Uterus (tissue), 4 donors: Measurements from ENCODE around the gene SMARCA5. TPM values are rescaled to one million over a fixed set of nuclear protein-coding genes. Genes with fewer than 3 reads are reported as not detected.
A peak's percentile ranks its signal among the peaks of the same experiment; 100 is the strongest.

Source experiments
- DNase-seq, 2 donors: peaks; one replicate each; pipeline ENCODE4 v3.0.0-alpha.2; 2019 to 2020
- H3K27ac ChIP-seq, 2 donors: fragments of 200-600 bp; sonication (generic); 1 replicate in 1 of 2; 2 replicates in 1 of 2; pipeline ENCODE4 v1.5.1; 2016 to 2018
- H3K27me3 ChIP-seq, 2 donors: fragments of 200-600 bp; sonication (generic); one replicate each; pipeline ENCODE4 v1.5.1; 2018 to 2019; ENCODE audit warnings: control low read depth in 1 of 2
- H3K36me3 ChIP-seq, 2 donors: fragments of 200-600 bp; sonication (generic); one replicate each; pipeline ENCODE4 v1.5.1; 2019; ENCODE audit warnings: control low read depth in 1 of 2
- H3K4me1 ChIP-seq, 2 donors: fragments of 200-600 bp; sonication (generic); one replicate each; pipeline ENCODE4 v1.5.1; 2018 to 2019; ENCODE audit warnings: control low read depth in 1 of 2
- H3K4me3 ChIP-seq, 2 donors: fragments of 200-600 bp; sonication (generic); 1 replicate in 1 of 2; 2 replicates in 1 of 2; pipeline ENCODE4 v1.5.1; 2018 to 2019; ENCODE audit warnings: mild to moderate bottlenecking in 1 of 2
- H3K9me3 ChIP-seq, 2 donors: fragments of 200-600 bp; sonication (generic); one replicate each; pipeline ENCODE4 v1.5.1; 2019; ENCODE audit warnings: control low read depth in 1 of 2
- POLR2A ChIP-seq, 2 donors: fragments of 450-650 bp; IDR thresholded peaks; one replicate each; pipeline ENCODE4 v1.6.1; 2016; ENCODE audit warnings: antibody characterized with exemption in 2 of 2, mild to moderate bottlenecking in 1 of 2, moderate library complexity in 1 of 2
- intact Hi-C: fragments of 100-400 bp; cut with DNase I; formaldehyde crosslinking; loops from one replicate; pipeline ENCODE4 v1.15.1; 2023; ENCODE audit warnings: low total_unique reads
- total RNA-seq, 4 donors: library from RNA; depleted of rRNA in 3 of 4; stranded (reverse); fragments of >200 nt in 3 of 4; gene quantifications; one replicate each; pipeline versions ENCODE4 v1.1.0 to v1.2.4, GENCODE V29; 2014 to 2023
- TF ChIP-seq, protein P1 (sequence below), 4 experiments: fragments of 200-600 bp in 2 of 4; fragments of 450-650 bp in 2 of 4; sonication (generic) in 2 of 4; IDR thresholded peaks; one replicate each; pipeline ENCODE4 v1.5.1; 2016 to 2019; ENCODE audit warnings: antibody characterized with exemption in 4 of 4, mild to moderate bottlenecking in 2 of 4, moderate library complexity in 1 of 4
- donor health status: DM: yes; HTN: yes; CAD: no.

Gene SMARCA5, protein sequence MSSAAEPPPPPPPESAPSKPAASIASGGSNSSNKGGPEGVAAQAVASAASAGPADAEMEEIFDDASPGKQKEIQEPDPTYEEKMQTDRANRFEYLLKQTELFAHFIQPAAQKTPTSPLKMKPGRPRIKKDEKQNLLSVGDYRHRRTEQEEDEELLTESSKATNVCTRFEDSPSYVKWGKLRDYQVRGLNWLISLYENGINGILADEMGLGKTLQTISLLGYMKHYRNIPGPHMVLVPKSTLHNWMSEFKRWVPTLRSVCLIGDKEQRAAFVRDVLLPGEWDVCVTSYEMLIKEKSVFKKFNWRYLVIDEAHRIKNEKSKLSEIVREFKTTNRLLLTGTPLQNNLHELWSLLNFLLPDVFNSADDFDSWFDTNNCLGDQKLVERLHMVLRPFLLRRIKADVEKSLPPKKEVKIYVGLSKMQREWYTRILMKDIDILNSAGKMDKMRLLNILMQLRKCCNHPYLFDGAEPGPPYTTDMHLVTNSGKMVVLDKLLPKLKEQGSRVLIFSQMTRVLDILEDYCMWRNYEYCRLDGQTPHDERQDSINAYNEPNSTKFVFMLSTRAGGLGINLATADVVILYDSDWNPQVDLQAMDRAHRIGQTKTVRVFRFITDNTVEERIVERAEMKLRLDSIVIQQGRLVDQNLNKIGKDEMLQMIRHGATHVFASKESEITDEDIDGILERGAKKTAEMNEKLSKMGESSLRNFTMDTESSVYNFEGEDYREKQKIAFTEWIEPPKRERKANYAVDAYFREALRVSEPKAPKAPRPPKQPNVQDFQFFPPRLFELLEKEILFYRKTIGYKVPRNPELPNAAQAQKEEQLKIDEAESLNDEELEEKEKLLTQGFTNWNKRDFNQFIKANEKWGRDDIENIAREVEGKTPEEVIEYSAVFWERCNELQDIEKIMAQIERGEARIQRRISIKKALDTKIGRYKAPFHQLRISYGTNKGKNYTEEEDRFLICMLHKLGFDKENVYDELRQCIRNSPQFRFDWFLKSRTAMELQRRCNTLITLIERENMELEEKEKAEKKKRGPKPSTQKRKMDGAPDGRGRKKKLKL
- total RNA-seq = 10 to 100 TPM; 25.6 to 87.1 (median 63.9) TPM

DNA sequence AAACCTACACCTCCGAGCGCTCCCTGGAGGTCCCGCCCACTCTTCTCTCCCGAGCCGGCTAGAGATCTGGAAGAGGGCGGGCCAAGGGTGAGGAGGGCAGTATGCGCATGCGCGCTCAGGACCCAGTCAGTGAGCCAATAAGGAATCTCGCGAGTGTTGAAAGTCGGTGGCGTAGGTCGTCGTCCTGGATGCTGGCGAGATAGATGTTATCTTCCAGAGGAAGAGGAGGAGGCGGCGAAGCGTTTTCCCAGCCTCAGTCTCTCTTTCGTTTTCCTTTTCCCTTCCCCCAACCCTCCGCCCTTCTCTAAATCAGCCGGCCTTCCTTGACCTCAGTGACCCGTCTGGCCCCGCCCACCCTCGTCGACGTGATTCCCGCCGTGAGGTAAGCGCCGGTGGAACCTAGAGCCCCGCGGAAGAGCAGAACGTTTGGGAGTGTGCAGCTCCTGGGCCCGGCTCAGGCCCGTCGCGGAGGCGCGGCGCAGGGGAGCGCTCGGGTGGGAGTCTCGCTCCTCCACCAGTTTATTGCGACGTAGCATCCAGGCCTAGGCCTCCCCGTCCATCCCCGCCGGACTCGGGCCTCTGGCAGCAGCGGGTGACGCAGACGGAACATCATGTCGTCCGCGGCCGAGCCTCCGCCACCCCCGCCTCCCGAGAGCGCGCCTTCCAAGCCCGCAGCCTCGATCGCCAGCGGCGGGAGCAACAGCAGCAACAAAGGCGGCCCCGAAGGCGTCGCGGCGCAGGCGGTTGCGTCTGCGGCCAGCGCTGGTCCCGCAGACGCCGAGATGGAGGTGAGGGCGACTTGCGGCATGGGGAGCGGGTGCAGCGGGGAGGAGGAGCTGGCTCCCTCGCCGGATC lies at the start of gene SMARCA5:
Gene SMARCA5, plus strand, starts transcription at position 389 of the 855 bp plus-strand sequence. Its CDS starts 223 bp downstream, at position 612.
- no peaks in the 10 kb centered on the region for H3K27me3 ChIP-seq
- peak within 1 kb of the TSS; percentile 93 to 97 for H3K27ac ChIP-seq
- intact Hi-C loops = no loop called here
- peaks cover 0 to 4% of the 10 kb centered on the region in 2 donors for H3K4me1 ChIP-seq
- H3K9me3 ChIP-seq = no peaks in the 10 kb centered on the region
- H3K36me3 ChIP-seq = no peaks in the 10 kb centered on the region
- TF ChIP-seq POLR2A (IDR thresholded peaks at IDR 0.05) = peak; percentile 86
- TF ChIP-seq, protein P1, sequence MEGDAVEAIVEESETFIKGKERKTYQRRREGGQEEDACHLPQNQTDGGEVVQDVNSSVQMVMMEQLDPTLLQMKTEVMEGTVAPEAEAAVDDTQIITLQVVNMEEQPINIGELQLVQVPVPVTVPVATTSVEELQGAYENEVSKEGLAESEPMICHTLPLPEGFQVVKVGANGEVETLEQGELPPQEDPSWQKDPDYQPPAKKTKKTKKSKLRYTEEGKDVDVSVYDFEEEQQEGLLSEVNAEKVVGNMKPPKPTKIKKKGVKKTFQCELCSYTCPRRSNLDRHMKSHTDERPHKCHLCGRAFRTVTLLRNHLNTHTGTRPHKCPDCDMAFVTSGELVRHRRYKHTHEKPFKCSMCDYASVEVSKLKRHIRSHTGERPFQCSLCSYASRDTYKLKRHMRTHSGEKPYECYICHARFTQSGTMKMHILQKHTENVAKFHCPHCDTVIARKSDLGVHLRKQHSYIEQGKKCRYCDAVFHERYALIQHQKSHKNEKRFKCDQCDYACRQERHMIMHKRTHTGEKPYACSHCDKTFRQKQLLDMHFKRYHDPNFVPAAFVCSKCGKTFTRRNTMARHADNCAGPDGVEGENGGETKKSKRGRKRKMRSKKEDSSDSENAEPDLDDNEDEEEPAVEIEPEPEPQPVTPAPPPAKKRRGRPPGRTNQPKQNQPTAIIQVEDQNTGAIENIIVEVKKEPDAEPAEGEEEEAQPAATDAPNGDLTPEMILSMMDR (IDR thresholded peaks at IDR 0.05) = peak in 1 of 4 experiments; percentile 19
- H3K4me3 ChIP-seq = peak within 1 kb of the TSS; percentile 72 to 92
- DNase-seq = peak; percentile 96 to 97

- Histone ChIP-seq H3K27ac (no peak overlapping the region), H3K9me3 (no peaks in the 10 kb centered on the region), H3K36me3 (no peaks in the 10 kb centered on the region), H3K4me3 (no peak overlapping the region), H3K27me3 (no peaks in the 10 kb centered on the region), H3K4me1 (no peaks in the 10 kb centered on the region)
- intact Hi-C loops = no loop called here
- no peak for DNase-seq
- TF ChIP-seq POLR2A (IDR thresholded peaks at IDR 0.05) = no peak
- TF ChIP-seq, protein P1 (IDR thresholded peaks at IDR 0.05) = no peak
These were observed 40.0 kb upstream of the SMARCA5 start for GRCh38 chr4:143473334-143474126.

DNA sequence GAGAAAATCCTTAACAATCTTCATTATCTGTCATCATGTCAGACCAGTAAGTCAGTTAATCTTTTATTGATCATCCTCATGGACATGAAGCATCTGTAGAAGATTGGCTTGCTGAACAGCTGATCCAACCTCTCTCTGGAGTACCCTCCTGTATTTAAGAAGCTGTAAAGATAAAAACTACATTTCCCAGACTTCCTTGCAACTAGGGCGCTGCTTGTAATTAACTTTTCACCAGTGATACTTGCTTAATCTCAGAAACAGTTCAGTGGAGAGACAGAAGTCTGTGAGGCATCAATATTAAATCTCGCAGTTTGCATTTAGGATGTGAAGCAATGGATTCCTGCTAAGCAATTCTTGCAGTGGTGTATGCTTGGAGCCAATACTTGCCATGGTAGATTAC lies 36.0 kb upstream of the SMARCA5 start:
- intact Hi-C loops = no loop called here
- Histone ChIP-seq H3K4me3 (no peak overlapping the region), H3K9me3 (no peaks in the 10 kb centered on the region), H3K27ac (no peak overlapping the region), H3K4me1 (no peaks in the 10 kb centered on the region), H3K27me3 (no peaks in the 10 kb centered on the region), H3K36me3 (no peaks in the 10 kb centered on the region)
- no peak for TF ChIP-seq POLR2A (IDR thresholded peaks at IDR 0.05)
- TF ChIP-seq, protein P1 (IDR thresholded peaks at IDR 0.05) = no peak
- no peak for DNase-seq

DNA sequence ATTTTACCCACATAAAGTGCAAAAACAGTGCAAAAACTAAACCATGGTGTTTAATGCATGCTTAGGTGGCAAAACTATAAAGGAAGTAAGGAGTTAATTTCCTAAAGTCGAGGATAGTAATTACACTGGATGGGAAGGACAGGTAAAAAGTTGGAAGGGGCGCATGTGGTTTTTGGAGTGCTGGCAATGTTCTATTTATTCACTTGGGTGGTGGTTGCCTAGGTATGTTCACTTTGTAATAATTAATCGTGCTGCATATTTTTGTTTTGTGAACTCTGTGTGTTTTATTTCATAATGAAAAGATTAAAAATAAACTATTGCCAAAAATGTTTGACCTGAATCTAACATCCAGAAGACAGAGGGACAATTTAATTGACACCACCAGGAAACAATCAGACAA lies 32.1 kb upstream of the SMARCA5 start:
- Histone ChIP-seq H3K4me3 (no peak overlapping the region), H3K9me3 (no peaks in the 10 kb centered on the region), H3K27me3 (no peaks in the 10 kb centered on the region), H3K27ac (no peak overlapping the region), H3K4me1 (no peaks in the 10 kb centered on the region), H3K36me3 (no peaks in the 10 kb centered on the region)
- no peak for DNase-seq
- TF ChIP-seq POLR2A (IDR thresholded peaks at IDR 0.05) = no peak
- TF ChIP-seq, protein P1 (IDR thresholded peaks at IDR 0.05) = no peak
- intact Hi-C loops = loop anchor here (10.0 kb wide), 1 partner anchor 287 kb away; no protein-coding TSS in a partner anchor
